ENCODE data around the gene GPR137C.

GPR137C gene

DNA sequence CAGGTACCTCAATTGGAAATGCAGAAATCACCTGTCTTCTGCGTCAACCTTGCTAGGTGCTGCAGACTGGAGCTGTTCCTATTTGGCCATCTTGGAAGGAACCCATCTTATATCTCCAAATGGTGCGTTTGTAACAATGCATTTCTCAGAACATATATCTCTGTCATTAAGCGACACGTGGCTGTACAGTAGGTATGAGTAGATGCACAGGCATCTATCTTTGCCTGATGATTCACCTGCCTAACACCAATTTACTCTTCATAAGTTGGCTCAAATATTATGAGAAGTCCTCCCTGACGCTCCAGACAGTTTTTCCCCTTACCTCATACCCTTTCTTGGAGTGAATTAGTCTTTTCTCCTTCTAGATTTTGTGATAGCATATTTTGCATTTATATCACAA, 44.2 kb downstream of the GPR137C start:
- TF ChIP-seq, protein P1, sequence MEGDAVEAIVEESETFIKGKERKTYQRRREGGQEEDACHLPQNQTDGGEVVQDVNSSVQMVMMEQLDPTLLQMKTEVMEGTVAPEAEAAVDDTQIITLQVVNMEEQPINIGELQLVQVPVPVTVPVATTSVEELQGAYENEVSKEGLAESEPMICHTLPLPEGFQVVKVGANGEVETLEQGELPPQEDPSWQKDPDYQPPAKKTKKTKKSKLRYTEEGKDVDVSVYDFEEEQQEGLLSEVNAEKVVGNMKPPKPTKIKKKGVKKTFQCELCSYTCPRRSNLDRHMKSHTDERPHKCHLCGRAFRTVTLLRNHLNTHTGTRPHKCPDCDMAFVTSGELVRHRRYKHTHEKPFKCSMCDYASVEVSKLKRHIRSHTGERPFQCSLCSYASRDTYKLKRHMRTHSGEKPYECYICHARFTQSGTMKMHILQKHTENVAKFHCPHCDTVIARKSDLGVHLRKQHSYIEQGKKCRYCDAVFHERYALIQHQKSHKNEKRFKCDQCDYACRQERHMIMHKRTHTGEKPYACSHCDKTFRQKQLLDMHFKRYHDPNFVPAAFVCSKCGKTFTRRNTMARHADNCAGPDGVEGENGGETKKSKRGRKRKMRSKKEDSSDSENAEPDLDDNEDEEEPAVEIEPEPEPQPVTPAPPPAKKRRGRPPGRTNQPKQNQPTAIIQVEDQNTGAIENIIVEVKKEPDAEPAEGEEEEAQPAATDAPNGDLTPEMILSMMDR (IDR thresholded peaks at IDR 0.05; ENCODE audit: low read depth, low read length), result no peak
- H3K4me3 ChIP-seq (replicated peaks in 1 of 2; ENCODE audit: low read depth in 2 of 2, low read length in 2 of 2), result no peak overlapping the region
- no peak for DNase-seq (ENCODE audit: low read depth in 2 of 2)

DNA sequence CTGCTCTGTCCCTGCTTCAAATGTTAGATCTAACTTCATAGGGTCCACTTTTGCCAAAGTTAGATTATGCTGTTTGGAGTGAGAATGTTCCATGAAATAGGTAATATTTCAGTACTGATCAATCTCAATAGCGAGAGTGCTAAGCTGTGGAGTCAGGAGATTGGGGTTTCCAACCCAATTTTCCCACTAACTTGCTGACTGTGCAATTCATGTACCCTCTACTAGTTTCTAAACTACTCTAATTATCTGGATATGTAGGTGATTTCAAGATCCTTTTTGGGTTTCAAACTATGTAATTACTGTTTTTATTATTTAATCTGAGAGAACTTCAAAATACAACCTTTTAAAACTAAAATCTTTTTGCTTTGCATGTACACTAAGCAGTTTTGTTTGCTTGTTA, 45.9 kb downstream of the GPR137C start:
- TF ChIP-seq, protein P1 (IDR thresholded peaks at IDR 0.05; ENCODE audit: low read depth, low read length), result no peak
- H3K4me3 ChIP-seq (replicated peaks in 1 of 2; ENCODE audit: low read depth in 2 of 2, low read length in 2 of 2), result no peak overlapping the region
- no peak for DNase-seq (ENCODE audit: low read depth in 2 of 2)

DNA sequence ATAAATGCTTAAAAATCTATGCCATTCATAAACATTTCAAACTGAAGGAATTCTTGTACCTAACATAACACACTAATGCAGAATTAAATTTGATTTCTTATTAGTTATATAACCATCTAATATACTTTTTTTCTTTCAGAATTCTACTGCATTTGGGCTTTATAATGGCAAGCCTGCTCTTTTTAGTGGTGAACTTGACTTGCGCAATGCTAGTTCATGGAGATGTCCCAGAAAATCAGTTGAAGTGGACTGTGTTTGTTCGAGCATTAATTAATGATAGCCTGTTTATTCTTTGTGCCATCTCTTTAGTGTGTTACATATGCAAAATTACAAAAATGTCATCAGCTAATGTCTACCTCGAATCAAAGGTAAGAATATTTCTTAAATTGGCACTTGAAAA, 47.3 kb downstream of the GPR137C start:
- TF ChIP-seq, protein P1 (IDR thresholded peaks at IDR 0.05; ENCODE audit: low read depth, low read length), result no peak
- no peak overlapping the region for H3K4me3 ChIP-seq (replicated peaks in 1 of 2; ENCODE audit: low read depth in 2 of 2, low read length in 2 of 2)
- no peak for DNase-seq (ENCODE audit: low read depth in 2 of 2)

DNA sequence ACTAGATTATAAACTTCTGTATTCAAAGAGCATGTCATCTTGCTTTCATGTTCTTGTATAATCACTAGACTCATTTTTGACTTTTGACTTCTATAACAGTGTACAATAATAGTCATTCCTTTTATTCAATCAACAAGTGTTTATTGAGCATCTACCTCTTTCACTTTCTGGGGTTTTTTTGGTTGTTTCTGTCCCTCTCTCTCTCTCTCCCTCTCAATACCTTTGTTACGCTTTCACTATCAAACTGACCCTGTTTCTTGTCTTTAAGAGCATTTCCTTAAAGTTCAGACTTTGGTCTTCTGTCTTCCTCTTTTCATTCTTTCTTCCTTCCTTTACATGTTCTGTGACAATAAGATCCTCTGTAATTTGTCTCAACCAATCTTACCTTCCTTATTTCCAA, 49.5 kb downstream of the GPR137C start:
- H3K4me3 ChIP-seq (replicated peaks in 1 of 2; ENCODE audit: low read depth in 2 of 2, low read length in 2 of 2), result no peak overlapping the region
- TF ChIP-seq, protein P1 (IDR thresholded peaks at IDR 0.05; ENCODE audit: low read depth, low read length), result no peak
- no peak for DNase-seq (ENCODE audit: low read depth in 2 of 2)

DNA sequence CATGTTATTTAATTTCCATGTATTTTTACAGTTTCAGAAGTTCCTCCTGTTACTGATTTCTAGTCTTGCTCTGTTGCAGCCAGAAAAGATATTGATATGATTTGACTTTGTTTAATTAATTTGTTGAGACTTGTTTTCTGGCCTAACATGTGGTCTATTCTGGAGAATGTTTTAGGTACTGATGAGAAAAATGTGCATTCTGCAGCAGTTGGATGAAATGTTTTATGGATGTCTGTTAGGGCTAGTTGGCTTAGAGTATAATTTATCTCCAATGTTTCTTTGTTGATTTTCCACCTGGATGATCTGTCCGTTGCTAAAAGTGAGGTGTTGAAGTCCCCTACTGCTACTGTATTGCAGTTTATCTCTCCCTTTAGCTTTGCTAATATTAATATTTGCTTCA, 54.4 kb downstream of the GPR137C start:
- TF ChIP-seq, protein P1 (IDR thresholded peaks at IDR 0.05; ENCODE audit: low read depth, low read length), result no peak
- H3K4me3 ChIP-seq (replicated peaks in 1 of 2; ENCODE audit: low read depth in 2 of 2, low read length in 2 of 2), result no peak overlapping the region
- DNase-seq (ENCODE audit: low read depth in 2 of 2), result no peak

DNA sequence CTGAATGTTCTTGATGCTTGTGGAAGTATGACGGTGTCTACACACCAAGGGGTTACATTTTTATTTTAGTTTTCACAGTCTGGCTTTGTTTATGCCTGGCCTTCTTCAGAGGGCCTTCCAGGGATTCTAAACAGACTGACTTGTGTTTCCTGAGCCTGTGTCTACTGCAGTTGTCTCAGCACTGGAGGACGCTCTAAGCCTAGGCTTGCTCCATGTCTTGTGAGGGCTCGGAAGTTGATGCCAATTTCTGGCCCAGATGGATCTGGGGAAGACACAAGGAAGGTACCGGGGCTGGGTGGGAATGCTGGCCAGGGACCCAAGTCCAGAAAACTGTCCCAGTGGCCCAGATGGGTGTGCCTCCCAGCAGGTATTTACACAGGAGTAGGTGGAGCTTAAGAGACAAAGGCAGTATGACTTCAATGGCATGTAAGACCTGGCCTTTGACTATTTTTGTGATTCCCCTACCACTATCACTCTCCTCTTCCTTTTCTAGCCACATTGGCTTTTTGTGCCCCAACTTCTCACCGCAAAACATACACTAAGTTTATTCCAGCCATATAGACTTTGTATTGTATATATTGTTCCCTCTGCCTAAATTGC, 56.9 kb downstream of the GPR137C start:
- TF ChIP-seq, protein P1 (IDR thresholded peaks at IDR 0.05; ENCODE audit: low read depth, low read length), result no peak
- DNase-seq (ENCODE audit: low read depth in 2 of 2), result no peak
- H3K4me3 ChIP-seq (replicated peaks in 1 of 2; ENCODE audit: low read depth in 2 of 2, low read length in 2 of 2), result no peak overlapping the region

DNA sequence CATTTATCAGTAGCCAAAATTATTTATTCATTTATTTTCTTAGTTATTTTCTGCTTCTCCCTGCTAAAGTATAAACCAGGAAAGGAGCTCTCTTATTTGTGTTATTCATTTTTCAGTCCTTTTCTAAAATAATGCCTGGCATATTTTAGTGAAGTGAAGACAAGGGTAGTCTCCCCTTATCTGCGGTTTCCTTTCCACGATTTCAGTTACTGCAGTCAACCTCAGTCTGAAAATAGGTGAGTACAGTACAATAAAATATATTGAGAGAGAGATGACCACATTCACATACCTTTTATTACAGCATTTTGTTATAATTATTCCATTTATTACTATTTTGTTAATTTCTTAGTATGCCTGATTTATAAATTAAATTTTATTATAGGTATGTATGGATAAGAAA, 57.6 kb downstream of the GPR137C start:
- TF ChIP-seq, protein P1 (IDR thresholded peaks at IDR 0.05; ENCODE audit: low read depth, low read length), result no peak
- no peak for DNase-seq (ENCODE audit: low read depth in 2 of 2)
- H3K4me3 ChIP-seq (replicated peaks in 1 of 2; ENCODE audit: low read depth in 2 of 2, low read length in 2 of 2), result no peak overlapping the region

Measured in cardiac fibroblast (primary cell).